Urinary bladder (tissue), 4 donors: ENCODE results near the gene PPP1R16B. TPM values are rescaled to one million over a fixed set of nuclear protein-coding genes. Genes with fewer than 3 reads are reported as not detected.
"Not testable (repeated sequence)": the region's sequence is repeated elsewhere in the genome, so short reads cannot be mapped to it uniquely, and the experiment has no call there.

Experiments
- DNase-seq: peaks from one replicate; pipeline ENCODE4 v3.0.0-alpha.2; 2015; ENCODE audit errors: extremely low spot score
- H3K27ac ChIP-seq: one replicate; pipeline ENCODE4 v1.5.1; 2013; ENCODE audit warnings: low read depth, mild to moderate bottlenecking, moderate library complexity
- H3K36me3 ChIP-seq: one replicate; pipeline ENCODE4 v1.6.1; 2013; ENCODE audit warnings: mild to moderate bottlenecking, moderate library complexity; ENCODE audit not compliant: insufficient read depth
- H3K4me1 ChIP-seq: one replicate; pipeline ENCODE4 v1.6.1; 2013; ENCODE audit warnings: mild to moderate bottlenecking, moderate library complexity; ENCODE audit not compliant: insufficient read depth
- H3K4me3 ChIP-seq: one replicate; pipeline ENCODE4 v1.5.1; 2013; ENCODE audit warnings: low read depth, low read length
- WGBS: extraction: QIAGEN DNeasy Blood & Tissue Kit; methylation state at CpG from one replicate; pipeline ENCODE4 v1.1.7; 2013; 5-methylcytosine and 5-hydroxymethylcytosine counted together
- polyA plus RNA-seq: library from polyadenylated mRNA; stranded (reverse); fragments of 200-250 nt; gene quantifications from one replicate; pipeline ENCODE4 v1.2.3, GENCODE V29; 2013
- total RNA-seq: library from RNA; depleted of rRNA; stranded (reverse); fragments of >200 nt; gene quantifications from one replicate; pipeline ENCODE4 v1.2.3, GENCODE V29; 2014
- donor health status: healthy with polysubstance abuse.
- donor health status: healthy.

PPP1R16B gene
- total and polyA plus RNA-seq, 2 donors: 5.6 to 8.0 TPM

- WGBS: 73% methylated on average over 7 of the region's 7 CpGs
- no peak overlapping the region for H3K4me3 ChIP-seq
- no peaks in the 10 kb centered on the region for H3K4me1 ChIP-seq
- no peak overlapping the region for H3K27ac ChIP-seq
- H3K36me3 ChIP-seq: no peaks in the 10 kb centered on the region
- DNase-seq: no peak
These were observed 142.4 kb downstream of the PPP1R16B start for GRCh38 chr20:38947931-38948362.

- H3K4me3 ChIP-seq: no peak overlapping the region
- DNase-seq: no peak
- no peak overlapping the region for H3K27ac ChIP-seq
- no peaks in the 10 kb centered on the region for H3K36me3 ChIP-seq
- WGBS: 70% methylated on average over 2 of the region's 2 CpGs
- no peaks in the 10 kb centered on the region for H3K4me1 ChIP-seq
These were observed 144.8 kb downstream of the PPP1R16B start for GRCh38 chr20:38950254-38950653.

- no peak overlapping the region for H3K4me3 ChIP-seq
- 96% methylated on average over 9 of the region's 9 CpGs for WGBS
- no peaks in the 10 kb centered on the region for H3K36me3 ChIP-seq
- H3K4me1 ChIP-seq: no peaks in the 10 kb centered on the region
- no peak for DNase-seq
- H3K27ac ChIP-seq: no peak overlapping the region
These were observed 146.1 kb downstream of the PPP1R16B start for GRCh38 chr20:38951611-38952010.

- no peaks in the 10 kb centered on the region for H3K4me1 ChIP-seq
- H3K4me3 ChIP-seq: no peak overlapping the region
- no peak overlapping the region for H3K27ac ChIP-seq
- no peaks in the 10 kb centered on the region for H3K36me3 ChIP-seq
- no peak for DNase-seq
- 98% methylated on average over 6 of the region's 6 CpGs for WGBS
These were observed 146.7 kb downstream of the PPP1R16B start for GRCh38 chr20:38952153-38952552.

- no peaks in the 10 kb centered on the region for H3K4me1 ChIP-seq
- H3K4me3 ChIP-seq: no peak overlapping the region
- H3K27ac ChIP-seq: no peak overlapping the region
- DNase-seq: no peak
- H3K36me3 ChIP-seq: no peaks in the 10 kb centered on the region
- WGBS: 94% methylated on average over 8 of the region's 8 CpGs
These were observed 148.3 kb downstream of the PPP1R16B start for GRCh38 chr20:38953630-38954340.

DNA sequence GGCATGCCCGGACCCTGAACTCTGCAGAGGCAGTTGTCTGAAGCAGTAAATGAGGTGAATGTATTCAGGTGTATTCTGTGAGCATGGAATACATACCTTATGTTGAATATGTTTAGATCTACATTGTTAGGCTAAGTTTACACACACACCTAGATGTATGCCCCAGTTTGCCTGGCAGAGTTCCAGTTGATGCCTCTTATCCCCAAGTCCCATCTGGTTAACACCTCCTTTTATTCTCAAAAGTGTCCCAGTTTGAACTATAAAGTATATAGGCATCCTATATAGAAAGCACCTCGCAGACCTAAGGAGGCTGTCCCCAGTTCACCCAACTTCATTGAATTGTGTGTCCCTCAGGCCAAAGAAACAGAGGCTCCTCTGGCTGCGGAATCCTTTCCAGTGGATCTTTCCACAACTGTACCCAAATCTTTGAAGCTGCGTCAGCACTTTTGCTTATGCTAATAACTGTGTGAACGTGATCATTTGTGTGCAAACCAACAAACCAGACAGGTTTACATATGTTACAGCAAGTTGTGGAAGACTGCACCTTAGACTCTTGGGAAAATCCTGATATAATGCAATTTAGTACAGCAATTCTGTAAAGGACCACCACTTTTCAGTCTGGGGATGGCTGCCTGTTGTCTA is 151.9 kb downstream of the PPP1R16B start:
- H3K27ac ChIP-seq: no peak overlapping the region
- no peaks in the 10 kb centered on the region for H3K4me1 ChIP-seq
- 93% methylated on average over 5 of the region's 5 CpGs for WGBS
- no peak for DNase-seq
- no peaks in the 10 kb centered on the region for H3K36me3 ChIP-seq
- no peak overlapping the region for H3K4me3 ChIP-seq

DNA sequence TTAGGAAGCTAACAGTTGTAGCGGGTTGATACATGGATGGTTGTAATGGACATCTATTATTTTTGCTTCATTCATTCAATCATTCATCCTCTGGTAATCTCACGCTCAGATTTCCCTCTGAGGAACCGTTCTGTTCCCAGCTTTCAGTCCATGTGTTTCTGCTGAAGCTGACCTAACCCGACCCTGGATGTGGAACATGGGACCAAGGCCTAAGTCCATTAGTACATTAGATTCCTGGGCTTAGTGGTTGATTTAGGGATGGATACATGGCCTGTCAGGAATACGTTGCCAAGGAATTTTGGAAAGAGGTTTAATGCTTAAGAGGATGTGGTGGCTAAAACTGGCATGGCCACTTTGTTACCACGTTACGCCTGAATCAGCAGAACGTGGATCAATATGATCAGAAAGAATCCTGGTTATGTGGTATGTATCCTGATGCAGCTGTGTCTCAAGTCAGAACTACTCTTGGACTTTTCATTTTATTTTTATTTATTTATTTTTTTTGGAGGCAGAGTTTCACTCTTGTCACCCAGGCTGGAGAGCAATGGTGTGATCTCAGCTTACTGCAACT is 152.5 kb downstream of the PPP1R16B start:
- DNase-seq: no peak
- H3K36me3 ChIP-seq: no peaks in the 10 kb centered on the region
- no peaks in the 10 kb centered on the region for H3K4me1 ChIP-seq
- H3K27ac ChIP-seq: no peak overlapping the region
- WGBS: 91% methylated on average over 8 of the region's 8 CpGs
- no peak overlapping the region for H3K4me3 ChIP-seq

GRCh38 chr20:38960187-38960687 is 154.7 kb downstream of the PPP1R16B start:
- DNase-seq, H3K27ac ChIP-seq, H3K36me3 ChIP-seq, H3K4me3 ChIP-seq, H3K4me1 ChIP-seq: not testable (repeated sequence)
- 87% methylated on average over 9 of the region's 9 CpGs for WGBS

- Histone ChIP-seq H3K4me1 (no peaks in the 10 kb centered on the region), H3K27ac (peak overlapping the region; percentile 75), H3K4me3 (peak overlapping the region; percentile 48), H3K36me3 (no peaks in the 10 kb centered on the region)
- 10% methylated on average over 16 of the region's 16 CpGs for WGBS
- DNase-seq: no peak
These were observed 156.1 kb downstream of the PPP1R16B start for GRCh38 chr20:38961530-38962043.

DNA sequence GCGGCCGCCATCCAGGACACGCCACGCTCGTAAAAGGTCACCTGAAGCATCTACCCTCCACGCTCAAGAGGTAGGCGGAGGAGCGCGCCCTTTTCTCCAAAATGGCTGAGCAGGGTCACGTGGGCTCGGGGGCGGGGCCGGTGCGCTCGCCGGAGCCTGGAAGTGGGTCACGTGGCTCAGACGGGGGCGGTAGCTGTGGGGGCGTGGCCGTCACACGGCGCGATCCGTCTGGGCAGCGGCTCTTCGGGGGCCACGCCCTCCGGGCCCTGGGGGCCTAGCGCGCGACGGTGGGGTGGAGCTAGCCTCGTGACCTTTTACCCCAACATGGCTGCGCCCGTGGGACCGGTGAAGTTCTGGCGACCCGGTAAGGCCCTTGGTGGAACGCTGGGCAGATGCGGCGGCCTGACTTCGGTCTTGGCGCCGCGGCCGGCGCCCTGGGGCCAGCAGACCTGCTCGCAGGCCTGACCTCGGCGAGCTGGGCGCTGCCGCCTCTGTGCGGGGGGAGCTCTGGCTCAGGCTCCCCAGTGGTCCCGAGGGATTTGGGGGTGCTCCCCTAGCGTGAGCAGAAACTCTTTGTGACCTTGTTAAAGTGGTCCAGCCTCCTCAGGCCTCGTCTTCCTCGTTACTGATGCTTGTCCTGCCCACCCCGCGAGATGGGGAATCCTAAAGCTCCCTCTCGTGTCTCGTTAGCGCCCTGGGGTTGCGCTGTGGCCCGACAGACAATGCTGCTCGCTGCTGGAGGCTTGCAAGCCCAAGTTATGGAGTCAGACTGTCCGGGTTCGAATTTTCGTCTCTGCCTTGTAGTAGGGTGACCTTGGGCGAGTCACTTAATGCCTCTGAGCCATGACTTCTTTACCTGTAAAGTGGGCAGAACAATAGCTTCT is 156.8 kb downstream of the PPP1R16B start, which contains the start of gene DHX35:
Gene DHX35 (plus strand): TSS at position 301 of the 884 bp plus-strand sequence. CDS start 24 bp downstream, at position 325.
- under 1% methylated on average over 70 of the region's 70 CpGs for WGBS
- Histone ChIP-seq H3K4me1 (no peaks in the 10 kb centered on the region), H3K27ac (peak within 1 kb of the TSS; percentile 85), H3K4me3 (peak within 1 kb of the TSS; percentile 90), H3K36me3 (no peaks in the 10 kb centered on the region)
- peak; percentile 89 for DNase-seq

DNA sequence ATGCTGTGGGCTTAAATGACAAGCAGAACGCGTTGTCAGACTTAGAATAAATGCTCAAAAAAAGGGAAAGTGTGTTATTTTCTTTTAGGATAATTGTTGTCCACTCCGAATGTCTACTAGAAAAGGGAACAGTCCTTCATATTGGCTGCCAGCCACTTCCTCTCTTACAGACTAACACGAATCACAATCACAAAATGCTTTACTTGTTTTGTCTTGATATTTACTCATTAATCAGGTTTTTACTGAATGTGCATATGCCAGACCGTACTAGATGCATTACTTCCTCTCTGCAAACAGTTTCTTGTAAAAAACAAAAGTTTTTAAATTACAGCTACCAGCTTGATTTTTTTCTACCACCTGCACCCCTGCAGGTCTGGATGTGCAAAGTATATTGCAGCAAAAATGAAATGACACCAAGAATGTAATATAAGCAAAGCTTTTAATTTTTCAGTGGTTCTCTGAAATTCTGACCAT is 157.5 kb downstream of the PPP1R16B start:
- DNase-seq: peak; percentile 3
- peak overlapping the region; percentile 90 for H3K4me3 ChIP-seq
- WGBS: 5% methylated on average over 5 of the region's 5 CpGs
- no peak overlapping the region for H3K27ac ChIP-seq
- H3K4me1 ChIP-seq: no peaks in the 10 kb centered on the region
- H3K36me3 ChIP-seq: no peaks in the 10 kb centered on the region

GRCh38 chr20:38963745-38964144 is 158.2 kb downstream of the PPP1R16B start:
- no peak overlapping the region for H3K4me3 ChIP-seq
- no peaks in the 10 kb centered on the region for H3K4me1 ChIP-seq
- DNase-seq: no peak
- H3K27ac ChIP-seq: no peak overlapping the region
- H3K36me3 ChIP-seq: no peaks in the 10 kb centered on the region

DNA sequence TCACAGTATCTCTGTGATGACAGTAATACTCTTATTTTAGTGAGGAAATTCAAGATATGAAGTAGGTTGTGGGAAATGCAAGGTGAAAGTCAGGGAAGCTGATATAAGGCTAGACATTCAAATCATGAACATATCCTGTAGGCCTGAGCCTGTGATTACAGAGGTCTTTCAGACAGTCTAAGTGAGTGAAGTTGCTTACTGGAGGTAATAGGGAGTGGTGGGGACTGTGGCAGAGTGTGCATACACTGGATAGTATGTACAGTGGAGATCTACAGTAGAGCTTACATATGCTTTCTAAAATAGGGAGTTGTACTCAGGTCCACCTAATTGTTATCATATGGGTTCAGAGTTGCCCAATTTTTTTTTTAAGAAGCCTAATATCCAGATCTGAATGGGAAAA is 159.8 kb downstream of the PPP1R16B start:
- no peak overlapping the region for H3K4me3 ChIP-seq
- no peaks in the 10 kb centered on the region for H3K36me3 ChIP-seq
- no peaks in the 10 kb centered on the region for H3K4me1 ChIP-seq
- no peak for DNase-seq
- no peak overlapping the region for H3K27ac ChIP-seq
